Nucleus accumbens (tissue), 56 donors: ENCODE results near the gene UPK3B.
"Not testable (repeated sequence)": the region's sequence is repeated elsewhere in the genome, so short reads cannot be mapped to it uniquely, and the experiment has no call there.

Experiments
- DNase-seq, 56 donors: peaks; one replicate each; lab custom pipeline; 2025; lab: John Stamatoyannopoulos, UW

The UPK3B gene

DNA sequence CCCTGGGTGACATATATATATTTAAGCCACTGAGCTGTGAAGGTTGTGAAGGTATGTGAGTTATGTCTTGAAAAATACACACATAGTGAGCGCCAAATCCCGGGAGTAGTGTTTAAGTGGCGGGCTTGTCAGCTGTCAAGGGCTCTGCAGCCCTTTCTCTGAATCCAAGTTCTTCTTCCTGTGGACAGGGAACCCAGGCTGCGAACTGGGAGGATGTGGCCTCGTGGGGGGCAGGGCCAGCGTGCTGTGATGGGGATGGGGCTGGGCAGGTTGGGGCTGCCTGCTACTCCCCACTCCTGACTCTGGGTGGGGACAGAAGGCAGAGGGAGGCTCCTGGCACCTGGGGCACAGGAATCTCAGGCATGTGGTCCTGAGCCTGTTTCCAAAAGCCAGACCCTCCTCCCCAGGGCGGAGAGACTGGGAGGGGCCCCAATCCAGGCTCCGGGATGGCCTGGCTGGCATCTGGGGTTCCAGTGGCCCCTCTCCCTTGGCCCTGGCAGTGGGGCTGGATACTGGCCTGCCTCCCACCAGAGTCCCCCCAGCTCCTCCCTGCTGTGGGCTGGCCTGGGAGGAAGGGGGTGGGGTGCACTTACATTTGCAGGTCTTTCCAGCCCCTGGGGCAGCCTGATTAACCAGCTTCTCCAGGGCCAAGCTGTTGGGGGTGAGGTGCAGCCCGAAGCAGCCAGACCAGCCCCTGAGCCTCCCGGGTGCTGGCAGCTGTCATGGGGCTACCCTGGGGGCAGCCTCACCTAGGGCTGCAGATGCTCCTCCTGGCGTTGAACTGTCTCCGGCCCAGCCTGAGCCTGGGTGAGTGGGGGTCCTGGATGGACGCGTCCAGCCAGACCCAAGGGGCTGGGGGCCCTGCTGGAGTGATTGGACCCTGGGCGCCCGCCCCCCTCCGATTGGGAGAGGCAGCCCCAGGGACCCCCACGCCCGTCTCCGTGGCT lies at the start of gene UPK3B:
UPK3B (plus strand) TSS at position 622 of the 947 bp plus-strand sequence; CDS start at position 723, 101 bp downstream.
- no peak for DNase-seq

DNA sequence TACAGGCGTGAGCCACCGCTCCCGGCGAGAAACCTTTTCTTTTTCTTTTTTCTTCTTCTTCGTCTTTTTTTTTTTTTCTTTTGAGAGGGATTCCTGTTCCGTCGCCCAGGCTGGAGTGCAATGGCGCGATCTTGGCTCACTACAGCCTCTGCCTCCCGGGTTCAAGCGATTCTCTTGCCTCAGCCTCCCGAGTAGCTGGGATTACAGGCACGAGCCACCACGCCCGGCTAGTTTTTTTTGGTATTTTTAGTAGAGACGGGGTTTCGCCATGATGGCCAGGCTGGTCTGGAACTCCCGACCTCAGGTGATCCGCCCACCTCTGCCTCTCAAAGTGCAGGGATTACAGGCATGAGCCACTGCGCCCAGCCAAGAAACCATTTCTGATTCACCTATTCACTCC lies 49.6 kb upstream of the UPK3B start:
- DNase-seq: not testable (repeated sequence)

DNA sequence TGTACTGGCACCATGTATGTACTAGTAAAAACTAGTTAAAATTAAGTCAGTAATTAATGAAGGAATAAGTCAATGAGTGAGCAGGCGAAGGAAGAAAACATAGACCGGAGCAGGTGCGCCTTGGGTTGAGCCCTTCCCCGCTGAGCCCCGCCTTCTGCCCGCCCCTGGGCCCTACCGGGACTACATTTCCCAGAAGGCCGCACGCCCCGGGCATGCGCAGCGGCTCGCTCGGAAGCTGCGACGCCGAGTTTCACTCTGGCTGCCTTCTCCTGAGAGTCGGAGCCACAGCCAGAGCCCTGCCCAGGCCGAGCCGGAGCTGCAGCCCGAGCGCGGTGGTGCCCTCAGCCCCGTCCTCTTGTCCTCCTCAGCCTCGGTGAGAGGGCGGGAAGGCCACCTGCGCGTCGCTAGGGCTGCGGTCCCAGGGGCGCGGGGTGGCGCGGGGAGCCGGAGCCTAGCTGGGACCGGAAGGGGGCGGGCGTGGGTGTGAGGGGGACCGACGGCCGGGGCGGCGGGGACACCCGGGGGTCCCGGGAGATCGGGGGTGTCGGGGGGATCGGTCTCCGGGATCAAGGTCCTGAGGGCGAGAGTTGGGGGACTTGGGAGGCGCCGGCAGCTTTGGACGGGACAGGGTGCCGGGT lies 48.8 kb upstream of the UPK3B start, which contains the start of gene DTX2:
DTX2 (plus strand) TSS at position 246 of the 638 bp plus-strand sequence. CDS start 18,801 bp downstream, outside the sequence.
- DNase-seq: not testable (repeated sequence)

DNA sequence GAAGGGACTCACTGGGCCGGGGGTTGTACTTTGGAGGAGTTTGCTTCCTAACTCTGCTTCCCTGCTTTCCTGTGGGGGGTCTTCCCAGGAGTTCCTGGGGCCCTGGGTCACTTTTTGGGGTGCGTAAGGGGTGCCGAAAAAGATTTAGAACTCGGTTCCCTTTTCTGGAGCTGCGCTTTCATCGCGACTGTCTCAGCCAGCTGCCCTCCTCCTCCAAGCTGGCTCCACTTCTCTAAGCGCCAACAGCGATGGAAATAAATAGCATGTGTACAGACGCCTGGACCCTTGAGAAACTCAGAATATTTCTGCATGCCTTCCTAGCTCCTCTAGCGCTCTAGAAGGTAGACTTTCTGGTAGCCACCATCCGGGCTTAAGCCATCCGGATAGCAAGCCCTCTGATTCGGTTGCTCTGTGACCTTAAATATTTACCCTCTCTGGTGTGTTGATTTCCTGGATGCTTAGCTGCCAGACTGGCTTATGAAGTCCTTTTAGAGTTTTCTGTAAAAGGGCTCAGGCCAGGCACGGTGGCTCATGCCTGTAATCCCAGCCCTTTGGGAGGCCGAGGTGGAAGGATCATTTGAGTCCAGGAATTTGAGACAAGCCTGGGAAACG lies 48.0 kb upstream of the UPK3B start:
- DNase-seq: not testable (repeated sequence)

DNA sequence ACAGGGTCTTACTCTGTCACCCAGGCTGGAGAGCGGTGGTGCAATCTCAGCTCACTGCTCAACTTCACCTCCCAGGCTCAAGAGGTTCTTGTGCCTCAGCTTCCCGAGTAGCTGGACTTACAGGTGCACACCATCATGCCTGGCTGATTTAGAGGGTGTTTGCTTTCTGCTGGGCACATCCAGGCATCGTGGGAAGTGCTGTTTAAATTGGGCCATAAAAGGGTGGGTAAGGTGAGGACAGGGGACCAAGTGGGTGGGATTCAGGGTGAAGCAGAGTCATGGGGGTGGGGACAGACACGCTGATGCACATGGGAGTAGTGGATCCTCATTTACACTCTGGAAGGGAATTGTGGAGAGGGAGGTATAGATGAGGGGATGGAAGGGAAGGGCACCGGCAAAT lies 45.4 kb upstream of the UPK3B start:
- DNase-seq: not testable (repeated sequence)

DNA sequence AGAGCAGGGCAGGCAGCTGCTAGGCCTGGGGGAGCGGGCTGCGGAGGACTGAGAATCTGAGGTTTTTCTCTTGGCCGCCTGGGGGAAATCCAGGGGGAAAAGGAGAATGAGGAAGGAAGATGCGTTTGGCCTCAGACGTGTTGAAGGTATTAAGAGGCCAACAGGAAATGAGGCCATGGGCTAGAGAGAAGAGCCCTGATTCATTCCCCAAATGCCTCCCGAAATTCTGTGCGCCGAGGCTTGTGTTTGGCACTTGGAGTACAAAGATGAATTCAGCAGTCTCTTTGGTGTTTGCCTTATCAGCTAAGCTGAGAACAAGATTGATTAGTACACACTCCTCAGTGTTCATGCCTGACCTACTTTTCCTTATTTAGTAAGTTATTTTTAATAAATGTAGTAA lies 44.4 kb upstream of the UPK3B start:
- not testable (repeated sequence) for DNase-seq

DNA sequence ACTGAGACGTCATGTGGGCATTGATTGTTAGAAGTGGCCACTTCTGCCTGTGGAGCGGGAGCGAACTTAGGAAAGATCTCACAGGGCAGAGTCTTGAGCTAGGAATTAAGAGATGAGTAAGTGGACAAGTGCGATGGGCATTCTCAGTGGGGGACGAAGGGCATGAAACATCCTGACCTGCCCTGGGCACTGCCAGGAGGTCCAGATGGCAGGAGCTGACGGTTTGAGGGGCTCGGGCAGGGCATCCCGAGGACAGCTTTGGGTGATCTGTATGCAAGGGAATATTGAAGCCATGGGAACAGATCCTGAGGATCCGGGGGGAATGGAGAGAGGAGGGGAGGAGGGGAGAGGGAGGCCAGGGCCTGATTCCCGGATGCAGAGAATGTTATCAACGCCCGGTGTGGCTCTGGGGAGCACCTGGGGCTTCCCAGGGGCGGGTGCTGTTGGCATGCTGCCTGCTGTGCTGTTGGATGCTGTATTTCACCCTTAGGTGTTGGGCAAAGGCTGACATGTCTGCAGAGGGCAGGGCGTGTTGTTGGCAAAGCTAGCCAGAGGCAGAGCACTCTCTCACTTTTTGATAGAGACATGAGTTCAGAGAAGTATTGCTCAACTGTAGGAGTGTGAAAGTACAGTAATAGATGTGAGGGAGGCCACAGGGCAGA lies 42.5 kb upstream of the UPK3B start:
- DNase-seq: not testable (repeated sequence)

DNA sequence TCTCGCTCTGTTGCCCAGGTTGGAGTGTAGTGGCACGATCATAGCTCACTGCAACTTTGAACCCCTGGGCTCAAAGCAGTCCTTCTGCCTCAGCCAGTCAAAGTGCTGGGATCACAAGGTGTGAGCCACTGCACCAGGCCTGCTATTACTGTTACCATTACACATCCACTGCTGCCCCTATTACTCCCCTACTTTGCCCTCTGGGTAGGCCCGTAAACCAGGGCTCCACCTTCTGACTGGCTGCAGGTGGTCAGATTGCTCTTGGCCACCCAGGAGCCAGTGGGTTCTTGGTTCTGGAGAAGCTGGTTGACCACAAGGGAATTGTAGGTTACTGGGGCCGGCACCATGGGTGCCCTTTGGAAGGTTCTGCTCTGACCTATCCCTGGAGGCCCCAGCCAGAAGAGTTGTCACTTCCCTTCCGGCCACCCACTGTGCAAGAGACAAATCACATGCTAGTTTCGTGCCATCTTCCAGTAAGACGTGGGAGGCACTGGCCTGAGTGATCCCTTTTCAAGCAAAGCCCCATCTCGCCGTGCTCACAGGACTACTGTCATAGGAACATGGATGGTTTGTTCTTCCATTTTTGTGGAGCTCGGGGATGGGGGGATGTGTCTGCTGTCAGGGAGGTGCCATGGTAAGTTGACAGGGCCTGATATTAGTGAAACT lies 38.7 kb upstream of the UPK3B start:
- DNase-seq: peak in 1 of 56 donors; percentile 7

DNA sequence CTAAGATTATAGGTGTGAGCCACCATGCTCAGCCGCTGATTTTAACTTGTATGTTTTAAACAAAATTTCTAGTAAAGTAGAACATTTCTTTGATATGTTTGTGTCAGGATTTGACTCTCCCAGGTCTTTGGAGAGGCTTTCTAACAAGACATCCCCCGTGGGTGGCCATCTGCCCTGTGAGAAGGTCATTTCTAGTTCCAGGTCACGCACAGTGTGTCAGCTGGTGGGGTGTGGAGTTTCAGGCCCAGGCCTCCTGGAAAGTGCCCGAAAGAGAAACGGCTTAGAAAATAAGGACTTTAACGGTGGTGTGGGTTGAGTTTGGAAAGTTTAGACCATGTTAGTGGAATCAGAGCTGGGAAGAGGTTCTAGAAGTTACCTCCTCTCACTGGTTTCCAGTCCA lies 37.3 kb upstream of the UPK3B start:
- DNase-seq: not testable (repeated sequence)

DNA sequence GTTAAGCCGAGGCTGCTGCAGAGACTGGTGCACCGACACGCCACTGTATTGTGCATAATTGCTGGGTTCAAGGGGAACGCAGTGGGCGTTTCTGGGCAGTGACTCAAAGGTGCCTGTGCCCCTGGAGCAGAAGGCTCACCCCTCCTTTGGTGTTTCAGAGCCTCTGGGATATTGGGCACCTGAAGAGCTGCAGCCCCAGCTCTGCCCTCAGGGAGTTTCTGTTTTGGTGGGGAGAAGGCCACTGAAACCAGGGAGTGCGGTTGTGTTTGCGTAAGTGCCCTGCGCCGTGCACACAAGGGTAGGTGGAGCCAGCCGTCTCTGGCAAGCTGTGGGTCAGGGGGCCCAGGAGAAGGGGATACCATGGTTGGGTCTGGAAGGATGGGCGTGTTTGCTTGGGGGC lies 34.1 kb upstream of the UPK3B start:
- DNase-seq: not testable (repeated sequence)

DNA sequence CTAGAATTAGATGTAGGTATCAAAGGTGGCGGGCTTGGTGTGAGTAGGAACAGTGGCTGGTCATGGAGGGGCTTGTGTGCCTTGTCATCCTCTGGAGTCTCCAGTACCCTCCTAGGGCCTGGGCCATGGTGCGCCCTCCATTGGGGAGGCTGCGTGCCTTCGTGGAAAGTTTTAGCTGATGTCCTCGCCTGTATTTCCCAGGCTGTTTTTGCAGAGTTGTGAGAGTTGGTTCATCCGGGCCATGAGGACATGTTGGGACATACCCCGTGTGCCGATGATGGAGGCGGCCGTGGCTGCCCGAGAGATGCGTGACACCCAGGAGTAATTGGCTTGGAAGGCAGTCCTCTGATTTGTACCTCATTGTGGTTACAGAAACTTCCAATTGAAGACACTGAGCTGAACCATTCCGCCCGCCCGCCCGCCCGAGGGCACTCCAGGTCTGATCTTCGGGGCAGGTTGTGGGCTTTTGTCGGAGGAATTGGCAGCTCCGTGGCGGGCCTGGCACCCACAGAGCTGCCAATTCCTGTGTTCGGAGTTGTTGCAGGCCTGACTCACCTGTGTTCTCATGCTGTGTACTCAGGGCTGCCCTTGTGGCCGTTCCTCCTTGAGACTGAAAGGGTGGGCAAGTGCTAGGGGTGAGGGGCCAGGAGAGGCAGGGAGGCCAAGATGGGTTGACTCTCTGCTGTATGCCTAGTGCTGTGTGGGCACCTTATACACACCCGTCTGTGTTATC lies 33.4 kb upstream of the UPK3B start:
- DNase-seq: not testable (repeated sequence)

DNA sequence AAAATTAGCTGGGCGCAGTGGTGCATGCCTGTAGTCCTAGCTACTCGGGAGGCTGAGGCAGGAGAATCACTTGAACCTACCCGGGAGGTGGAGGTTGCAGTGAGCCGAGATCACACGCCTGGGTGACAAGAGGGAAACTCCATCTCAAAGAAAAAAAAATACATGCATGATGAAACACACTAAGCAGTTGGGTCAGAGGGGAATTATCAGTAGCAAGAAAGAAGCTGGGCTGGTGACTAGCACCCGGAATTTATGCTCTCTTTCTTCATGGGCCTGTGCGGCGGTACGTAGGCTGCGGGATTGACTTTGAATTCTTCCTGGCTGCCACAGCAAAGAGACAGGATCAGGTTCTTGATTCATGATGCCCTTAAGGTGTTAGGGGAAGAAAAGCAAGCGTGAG lies 30.7 kb upstream of the UPK3B start:
- not testable (repeated sequence) for DNase-seq

DNA sequence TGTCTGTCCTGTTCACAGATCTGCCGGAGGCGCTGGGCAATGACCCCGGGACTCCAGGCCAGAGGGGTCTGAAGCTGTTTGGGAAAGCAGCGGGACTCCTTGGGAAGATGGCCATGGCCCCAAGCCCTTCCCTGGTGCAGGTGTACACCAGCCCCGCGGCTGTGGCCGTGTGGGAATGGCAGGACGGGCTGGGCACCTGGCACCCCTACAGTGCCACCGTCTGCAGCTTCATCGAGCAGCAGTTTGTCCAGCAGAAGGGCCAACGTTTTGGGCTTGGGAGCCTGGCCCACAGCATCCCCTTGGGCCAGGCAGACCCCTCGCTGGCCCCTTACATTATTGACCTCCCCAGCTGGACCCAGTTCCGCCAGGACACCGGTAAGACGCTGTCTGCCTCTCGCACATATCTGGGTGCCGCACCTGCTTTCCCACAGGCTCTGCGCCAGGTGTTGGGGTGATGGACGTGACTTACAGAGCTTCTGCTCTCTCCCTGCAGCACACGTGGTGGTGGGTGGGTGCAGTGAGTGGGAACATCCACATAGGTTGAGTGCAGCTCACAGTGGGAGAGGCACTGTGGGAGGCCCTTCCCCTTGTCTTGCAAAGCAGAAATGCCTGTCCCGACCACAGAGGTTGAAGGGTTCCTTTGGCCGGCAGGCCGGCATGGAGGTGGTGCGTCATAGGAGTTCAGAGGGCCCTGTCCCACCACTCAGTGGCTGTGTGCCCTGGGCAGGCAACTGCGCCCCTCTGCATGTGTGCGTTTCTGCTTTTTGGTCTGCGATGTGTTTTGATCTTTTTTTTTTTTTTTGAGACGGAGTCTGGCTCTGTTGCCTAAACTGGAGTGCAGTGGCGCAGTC lies 29.7 kb upstream of the UPK3B start:
- peak in 3 of 56 donors; percentile 7 to 29 (median 16) for DNase-seq

DNA sequence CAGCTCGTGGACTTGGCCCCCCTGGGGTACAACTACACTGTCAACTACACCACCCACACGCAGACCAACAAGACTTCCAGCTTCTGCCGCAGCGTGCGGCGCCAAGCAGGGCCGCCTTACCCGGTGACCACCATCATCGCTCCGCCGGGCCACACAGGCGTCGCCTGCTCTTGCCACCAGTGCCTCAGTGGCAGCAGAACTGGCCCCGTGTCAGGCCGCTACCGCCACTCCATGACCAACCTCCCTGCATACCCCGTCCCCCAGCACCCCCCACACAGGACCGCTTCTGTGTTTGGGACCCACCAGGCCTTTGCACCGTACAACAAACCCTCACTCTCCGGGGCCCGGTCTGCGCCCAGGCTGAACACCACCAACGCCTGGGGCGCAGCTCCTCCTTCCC lies 27.7 kb upstream of the UPK3B start:
- DNase-seq: not testable (repeated sequence)

DNA sequence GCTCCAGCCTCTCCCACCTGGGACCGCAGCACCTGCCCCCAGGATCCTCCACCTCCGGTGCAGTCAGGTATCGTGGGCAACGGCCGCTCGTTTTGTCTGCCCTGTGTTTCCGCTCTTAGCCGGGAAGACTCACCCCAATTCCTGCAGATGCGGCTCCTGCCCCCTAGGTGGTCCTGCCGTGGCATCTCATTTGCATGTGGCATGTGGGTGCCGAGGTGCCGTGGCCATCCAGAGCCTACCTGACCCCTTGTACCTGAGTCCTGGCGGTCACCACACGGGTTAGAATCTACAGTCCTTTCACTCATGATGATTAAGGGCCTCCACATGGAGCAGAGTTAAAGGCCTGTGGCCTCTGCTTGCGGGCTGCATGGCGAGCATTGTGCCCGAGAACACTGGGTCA lies 27.3 kb upstream of the UPK3B start:
- DNase-seq: not testable (repeated sequence)

DNA sequence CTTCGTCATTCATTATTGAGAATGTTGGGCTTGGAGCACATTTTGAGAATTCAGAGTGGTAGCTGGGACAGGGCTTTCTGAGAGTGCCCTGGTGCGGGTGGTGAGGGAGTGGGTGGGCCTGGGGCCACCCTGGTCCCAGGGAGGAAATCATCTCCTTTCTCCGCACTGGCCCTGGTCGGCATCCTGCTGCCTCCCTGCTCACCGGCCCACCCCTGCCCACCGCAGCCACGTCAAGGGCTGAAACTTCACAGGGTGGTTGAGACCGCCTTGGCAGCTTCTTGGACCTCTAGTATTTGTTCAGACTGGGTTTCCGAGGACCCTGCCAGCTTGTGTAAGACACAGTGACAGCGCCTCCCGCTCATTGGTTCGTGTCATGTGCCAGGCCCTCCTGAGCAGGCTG lies 25.9 kb upstream of the UPK3B start:
- not testable (repeated sequence) for DNase-seq

DNA sequence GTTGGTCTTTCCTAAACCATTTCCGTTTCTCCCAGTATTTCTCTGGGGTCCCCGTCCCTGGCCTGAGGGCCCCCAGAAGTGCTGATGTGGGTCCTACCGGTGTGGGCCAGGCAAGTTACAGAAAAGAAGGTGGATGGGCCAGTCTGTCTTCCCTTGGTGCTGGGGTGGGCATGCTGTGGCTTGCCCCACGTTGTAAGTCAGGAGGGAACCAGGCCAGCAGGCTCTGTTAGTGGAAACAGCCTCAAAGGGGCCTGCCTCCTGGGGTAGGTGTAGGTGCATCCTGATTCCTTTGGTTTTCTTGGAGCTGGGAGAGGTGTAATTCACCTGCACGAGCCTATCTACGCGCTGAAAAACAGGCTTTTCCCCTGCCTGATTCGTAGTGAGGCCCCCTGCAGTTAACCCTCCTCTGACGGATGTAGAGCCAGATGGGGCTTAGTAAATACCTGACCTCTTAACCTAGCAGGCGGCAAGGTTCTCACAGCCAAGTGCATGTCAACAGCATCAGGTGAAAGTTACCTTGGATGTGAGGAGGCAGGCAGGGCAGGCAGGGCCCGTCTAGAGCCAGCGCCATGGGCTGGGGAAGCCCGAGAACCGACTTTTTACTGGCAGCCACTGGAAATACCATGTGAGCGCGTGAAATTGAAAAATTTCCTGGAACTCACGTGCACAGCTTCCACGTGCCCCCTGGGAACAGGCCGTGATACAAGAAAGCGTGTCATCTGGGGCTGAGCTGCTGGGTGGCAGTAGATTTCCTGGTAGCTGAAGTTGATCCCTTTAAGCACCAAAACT lies 24.3 kb upstream of the UPK3B start:
- DNase-seq: not testable (repeated sequence)
